NCI-H460 (cell line): Measurements from ENCODE around the gene DYRK1B. TPM values are rescaled to one million over a fixed set of nuclear protein-coding genes. Genes with fewer than 3 reads are reported as not detected.
"Not testable (repeated sequence)": the region's sequence is repeated elsewhere in the genome, so short reads cannot be mapped to it uniquely, and the experiment has no call there.

Experiments
- DNase-seq: peaks from one replicate; pipeline ENCODE4 v3.0.0-alpha.2; 2016; ENCODE audit warnings: low read depth; ENCODE audit errors: extremely low read depth
- small RNA-seq, 2 experiments: library from RNA; depleted of rRNA; stranded (forward); fragments of <200 nt; gene quantifications; one replicate each; pipeline ENCODE3, GENCODE V24; 2014
- total RNA-seq: library from RNA; depleted of rRNA; stranded (reverse); fragments of >200 nt; shearing (Covaris generic); gene quantifications from 2 replicates; pipeline ENCODE4 v1.2.3, GENCODE V29; 2014; rRNA removed

DYRK1B gene
- total RNA-seq, 1 experiment from 2014 or later, result 1.2 TPM

GRCh38 chr19:39814111-39814510, 19.9 kb downstream of the DYRK1B start:
- DNase-seq, result not testable (repeated sequence)

- DNase-seq, result no peak
These were observed 20.5 kb downstream of the DYRK1B start for GRCh38 chr19:39813264-39813993.

GRCh38 chr19:39811064-39811463, 22.9 kb downstream of the DYRK1B start:
- no peak for DNase-seq

- no peak for DNase-seq
These were observed 23.5 kb downstream of the DYRK1B start for GRCh38 chr19:39810424-39810823.

GRCh38 chr19:39809368-39809767, 24.6 kb downstream of the DYRK1B start:
- no peak for DNase-seq

- DNase-seq, result not testable (repeated sequence)
These were observed 25.3 kb downstream of the DYRK1B start for GRCh38 chr19:39808688-39809087.

- DNase-seq, result no peak
These were observed 26.1 kb downstream of the DYRK1B start for GRCh38 chr19:39807846-39808364.

GRCh38 chr19:39805104-39805503, 28.9 kb downstream of the DYRK1B start:
- DNase-seq, result no peak

GRCh38 chr19:39802958-39803357, 31.0 kb downstream of the DYRK1B start:
- DNase-seq, result no peak

GRCh38 chr19:39797083-39797482, 36.9 kb downstream of the DYRK1B start:
- DNase-seq, result no peak

- DNase-seq, result no peak
These were observed 37.9 kb downstream of the DYRK1B start for GRCh38 chr19:39796000-39796498.

- DNase-seq, result no peak
These were observed 39.0 kb downstream of the DYRK1B start for GRCh38 chr19:39795001-39795400.

GRCh38 chr19:39792999-39793546, 40.9 kb downstream of the DYRK1B start:
- peak; percentile 62 for DNase-seq

GRCh38 chr19:39788244-39788643, 45.7 kb downstream of the DYRK1B start:
- no peak for DNase-seq

GRCh38 chr19:39780894-39781293, 53.1 kb downstream of the DYRK1B start:
- no peak for DNase-seq

GRCh38 chr19:39778763-39779162, 55.2 kb downstream of the DYRK1B start, which contains the start of gene LEUTX:
Gene LEUTX (plus strand): TSS chr19:39778854. CDS start chr19:39778921, 67 bp downstream.
- no peak for DNase-seq

Small RNA genes within 50 kb of the gene (small RNA-seq; reads per million reads assigned to genes)
- gene MIR6719, result 0 reads per million in 2 experiments

Other genes with a start within 250 kb of the DYRK1B start
- gene LGALS13, start 231.6 kb downstream of the DYRK1B start, total RNA-seq, result not detected in 2 replicates
- gene LGALS16, start 178.2 kb downstream of the DYRK1B start, total RNA-seq, result not detected in 2 replicates
- gene LGALS14, start 129.7 kb downstream of the DYRK1B start, total RNA-seq, result not detected in 2 replicates
- not detected in 2 replicates for gene CLC, start 96.1 kb downstream of the DYRK1B start, total RNA-seq
- not detected in 2 replicates for gene LEUTX, start 55.3 kb downstream of the DYRK1B start, total RNA-seq
- gene FBL, start 12.2 kb upstream of the DYRK1B start, total RNA-seq, result 138 and 154 TPM in 2 replicates
- gene FCGBP, start 100.5 kb upstream of the DYRK1B start, total RNA-seq, result 0.02 and 0.06 TPM in 2 replicates
- 122 and 125 TPM in 2 replicates for gene PSMC4, start 137.0 kb upstream of the DYRK1B start, total RNA-seq
- gene ZNF546, start 162.9 kb upstream of the DYRK1B start, total RNA-seq, result 2.7 and 3.2 TPM in 2 replicates
- gene ZNF780B, start 222.1 kb upstream of the DYRK1B start, total RNA-seq, result 3.9 and 7.5 TPM in 2 replicates